K562 (cell line): Measurements from ENCODE around the gene KCNJ9. TPM values are rescaled to one million over a fixed set of nuclear protein-coding genes. Genes with fewer than 3 reads are reported as not detected.

Experiments used
- CBFA2T3 ChIP-seq: fragments of 450-650 bp; IDR thresholded peaks from 2 replicates; pipeline ENCODE4 v1.6.1; 2017
- COPS2 ChIP-seq: fragments of 450-650 bp; conservative IDR thresholded peaks from 2 replicates; pipeline ENCODE4 v1.6.1; 2016; ENCODE audit warnings: mild to moderate bottlenecking, moderate library complexity
- DEAF1 ChIP-seq: fragments of 450-650 bp; formaldehyde crosslinking; IDR thresholded peaks from 2 replicates; pipeline ENCODE4 v1.4.0; 2020; ENCODE audit warnings: mild to moderate bottlenecking, moderate library complexity
- HMBOX1 ChIP-seq: sonication (generic); IDR thresholded peaks from 2 replicates; pipeline ENCODE4 v1.6.1; 2016
- L3MBTL2 ChIP-seq: fragments of 450-650 bp; IDR thresholded peaks from 2 replicates; pipeline ENCODE4 v1.6.1; 2016; ENCODE audit warnings: mild to moderate bottlenecking, moderate library complexity
- SMC3 ChIP-seq: conservative IDR thresholded peaks from 2 replicates; pipeline ENCODE4 v1.6.1; 2011; ENCODE audit warnings: low read depth, low read length, improper control_type of control experiment; ENCODE audit not compliant: insufficient read depth
- TFAP4 ChIP-seq: sonication (generic); formaldehyde crosslinking; IDR thresholded peaks from 2 replicates; pipeline ENCODE4 v1.8.0; 2022; ENCODE audit warnings: missing genetic modification reagents, mild to moderate bottlenecking, moderate library complexity, borderline replicate concordance
- ZNF584 ChIP-seq: fragments of 200-800 bp; sonication (Bioruptor generic); IDR thresholded peaks from 2 replicates; pipeline ENCODE4 v1.6.1; 2016; ENCODE audit warnings: low read depth, mild to moderate bottlenecking, missing genetic modification characterization, missing compliant biosample characterization
- ZNF778 ChIP-seq: fragments of 450-650 bp; formaldehyde crosslinking; IDR thresholded peaks from 2 replicates; pipeline ENCODE4 v1.4.0; 2020; ENCODE audit warnings: mild to moderate bottlenecking, moderate library complexity
- polyA plus RNA-seq, 8 experiments: library from polyadenylated mRNA; depleted of rRNA in 4 of 8; stranded (reverse) in 5 of 8; unstranded in 3 of 8; fragments of >200 nt; fragmentation: Nextera tagmentation in 2 of 8; fragmentation: Illumina TruSeq in 1 of 8; extraction: Ambion mirVana in 2 of 8; extraction: Trizol in 1 of 8; gene quantifications; 2 replicates each; pipeline versions ENCODE4 v1.2.1 to v1.2.3, GENCODE V29; 2011 to 2014; ENCODE audit warnings: inconsistent platforms in 1 of 8, missing spikeins in 1 of 8
- total RNA-seq, 7 experiments: library from RNA; depleted of rRNA in 6 of 7; stranded (reverse); fragments of >200 nt in 6 of 7; fragmentation: Illumina TruSeq in 2 of 7; extraction: Trizol in 2 of 7; gene quantifications; 2 replicates each; pipeline versions ENCODE4 v1.2.1 to v1.2.3, GENCODE V29; 2011 to 2021; ENCODE audit warnings: low replicate concordance in 1 of 7
- TF ChIP-seq, protein P1 (sequence below): IDR thresholded peaks from 2 replicates; pipeline ENCODE4 v1.6.1; 2016; ENCODE audit warnings: missing genetic modification characterization, missing compliant biosample characterization
- TF ChIP-seq, protein P2 (sequence below): IDR thresholded peaks from 3 replicates; pipeline ENCODE4 v1.6.1; 2011; ENCODE audit warnings: borderline replicate concordance, mild to moderate bottlenecking, moderate library complexity; ENCODE audit not compliant: insufficient read length; ENCODE audit errors: extremely low read depth

KCNJ9 gene
- total and polyA plus RNA-seq, 9 of the 15 experiments (the other 6 are each of a cell fraction or from before 2014, with no cell fraction given), result not detected

GRCh38 chr1:160070243-160071163 is 10.8 kb upstream of the KCNJ9 start (continued):
- TF ChIP-seq ZNF584 (CRISPR knock-in tag) (no peak), ZNF778 (no peak), DEAF1 (no peak), COPS2 (no peak), CBFA2T3 (peak; percentile 39; the same call in 1 of the 2 replicates), HMBOX1 (no peak), L3MBTL2 (no peak), TFAP4 (CRISPR knock-in tag) (peak; percentile 30; the same call in 1 of the 2 replicates), SMC3 (no peak)
- TF ChIP-seq, protein P1, sequence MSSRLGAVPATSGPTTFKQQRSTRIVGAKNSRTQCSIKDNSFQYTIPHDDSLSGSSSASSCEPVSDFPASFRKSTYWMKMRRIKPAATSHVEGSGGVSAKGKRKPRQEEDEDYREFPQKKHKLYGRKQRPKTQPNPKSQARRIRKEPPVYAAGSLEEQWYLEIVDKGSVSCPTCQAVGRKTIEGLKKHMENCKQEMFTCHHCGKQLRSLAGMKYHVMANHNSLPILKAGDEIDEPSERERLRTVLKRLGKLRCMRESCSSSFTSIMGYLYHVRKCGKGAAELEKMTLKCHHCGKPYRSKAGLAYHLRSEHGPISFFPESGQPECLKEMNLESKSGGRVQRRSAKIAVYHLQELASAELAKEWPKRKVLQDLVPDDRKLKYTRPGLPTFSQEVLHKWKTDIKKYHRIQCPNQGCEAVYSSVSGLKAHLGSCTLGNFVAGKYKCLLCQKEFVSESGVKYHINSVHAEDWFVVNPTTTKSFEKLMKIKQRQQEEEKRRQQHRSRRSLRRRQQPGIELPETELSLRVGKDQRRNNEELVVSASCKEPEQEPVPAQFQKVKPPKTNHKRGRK (tag), result no peak
- TF ChIP-seq, protein P2, sequence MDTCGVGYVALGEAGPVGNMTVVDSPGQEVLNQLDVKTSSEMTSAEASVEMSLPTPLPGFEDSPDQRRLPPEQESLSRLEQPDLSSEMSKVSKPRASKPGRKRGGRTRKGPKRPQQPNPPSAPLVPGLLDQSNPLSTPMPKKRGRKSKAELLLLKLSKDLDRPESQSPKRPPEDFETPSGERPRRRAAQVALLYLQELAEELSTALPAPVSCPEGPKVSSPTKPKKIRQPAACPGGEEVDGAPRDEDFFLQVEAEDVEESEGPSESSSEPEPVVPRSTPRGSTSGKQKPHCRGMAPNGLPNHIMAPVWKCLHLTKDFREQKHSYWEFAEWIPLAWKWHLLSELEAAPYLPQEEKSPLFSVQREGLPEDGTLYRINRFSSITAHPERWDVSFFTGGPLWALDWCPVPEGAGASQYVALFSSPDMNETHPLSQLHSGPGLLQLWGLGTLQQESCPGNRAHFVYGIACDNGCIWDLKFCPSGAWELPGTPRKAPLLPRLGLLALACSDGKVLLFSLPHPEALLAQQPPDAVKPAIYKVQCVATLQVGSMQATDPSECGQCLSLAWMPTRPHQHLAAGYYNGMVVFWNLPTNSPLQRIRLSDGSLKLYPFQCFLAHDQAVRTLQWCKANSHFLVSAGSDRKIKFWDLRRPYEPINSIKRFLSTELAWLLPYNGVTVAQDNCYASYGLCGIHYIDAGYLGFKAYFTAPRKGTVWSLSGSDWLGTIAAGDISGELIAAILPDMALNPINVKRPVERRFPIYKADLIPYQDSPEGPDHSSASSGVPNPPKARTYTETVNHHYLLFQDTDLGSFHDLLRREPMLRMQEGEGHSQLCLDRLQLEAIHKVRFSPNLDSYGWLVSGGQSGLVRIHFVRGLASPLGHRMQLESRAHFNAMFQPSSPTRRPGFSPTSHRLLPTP, result no peak
- TF ChIP-seq, all 486 proteins: peak for 6
